ENCODE measurements around the gene NAIP.
"Not testable (repeated sequence)": the region's sequence is repeated elsewhere in the genome, so short reads cannot be mapped to it uniquely, and the experiment has no call there.

DNA sequence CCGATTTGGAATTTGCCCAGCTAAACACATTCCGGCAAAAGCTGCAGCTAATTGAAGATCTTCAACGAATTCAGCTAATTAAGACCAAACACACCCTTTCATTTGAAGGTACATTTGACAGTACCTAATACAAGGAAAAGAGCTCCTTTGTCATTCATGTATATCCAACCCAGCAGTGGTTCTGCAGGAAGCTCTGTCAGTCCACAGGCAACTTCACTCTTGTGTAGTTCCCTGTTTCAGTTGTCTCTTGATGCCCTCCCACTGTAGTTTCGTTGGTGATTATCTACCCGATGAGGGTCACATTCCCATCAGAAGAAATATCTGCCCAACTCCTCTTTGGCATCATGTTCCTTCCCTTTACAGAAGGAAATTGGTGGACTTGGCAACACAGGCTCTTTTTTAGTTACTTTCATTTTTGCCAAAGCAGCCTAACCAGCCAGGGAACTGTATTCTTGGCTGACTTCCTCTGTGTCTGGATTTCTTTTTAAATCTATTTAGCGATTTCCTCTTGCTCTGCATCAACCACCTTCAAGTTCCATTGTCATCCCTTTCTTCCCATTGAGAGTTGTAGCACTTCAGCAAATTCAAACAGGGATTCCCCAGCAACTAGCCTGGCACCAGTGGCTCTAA lies 6.6 kb downstream of the NAIP start:
- TF ChIP-seq, protein P1, sequence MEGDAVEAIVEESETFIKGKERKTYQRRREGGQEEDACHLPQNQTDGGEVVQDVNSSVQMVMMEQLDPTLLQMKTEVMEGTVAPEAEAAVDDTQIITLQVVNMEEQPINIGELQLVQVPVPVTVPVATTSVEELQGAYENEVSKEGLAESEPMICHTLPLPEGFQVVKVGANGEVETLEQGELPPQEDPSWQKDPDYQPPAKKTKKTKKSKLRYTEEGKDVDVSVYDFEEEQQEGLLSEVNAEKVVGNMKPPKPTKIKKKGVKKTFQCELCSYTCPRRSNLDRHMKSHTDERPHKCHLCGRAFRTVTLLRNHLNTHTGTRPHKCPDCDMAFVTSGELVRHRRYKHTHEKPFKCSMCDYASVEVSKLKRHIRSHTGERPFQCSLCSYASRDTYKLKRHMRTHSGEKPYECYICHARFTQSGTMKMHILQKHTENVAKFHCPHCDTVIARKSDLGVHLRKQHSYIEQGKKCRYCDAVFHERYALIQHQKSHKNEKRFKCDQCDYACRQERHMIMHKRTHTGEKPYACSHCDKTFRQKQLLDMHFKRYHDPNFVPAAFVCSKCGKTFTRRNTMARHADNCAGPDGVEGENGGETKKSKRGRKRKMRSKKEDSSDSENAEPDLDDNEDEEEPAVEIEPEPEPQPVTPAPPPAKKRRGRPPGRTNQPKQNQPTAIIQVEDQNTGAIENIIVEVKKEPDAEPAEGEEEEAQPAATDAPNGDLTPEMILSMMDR (IDR thresholded peaks at IDR 0.05) = not testable (repeated sequence)
- not testable (repeated sequence) for TF ChIP-seq EP300, POLR2AphosphoS5 (IDR thresholded peaks at IDR 0.05)

All from esophagus muscularis mucosa (tissue), 4 donors.